GM18526 (cell line): ENCODE results near the gene PRSS37.

Experiments used
- POLR2A ChIP-seq: IDR thresholded peaks from 3 replicates; pipeline ENCODE4 v1.6.1; 2011; ENCODE audit not compliant: insufficient read length; ENCODE audit errors: extremely low read depth

Gene PRSS37, protein sequence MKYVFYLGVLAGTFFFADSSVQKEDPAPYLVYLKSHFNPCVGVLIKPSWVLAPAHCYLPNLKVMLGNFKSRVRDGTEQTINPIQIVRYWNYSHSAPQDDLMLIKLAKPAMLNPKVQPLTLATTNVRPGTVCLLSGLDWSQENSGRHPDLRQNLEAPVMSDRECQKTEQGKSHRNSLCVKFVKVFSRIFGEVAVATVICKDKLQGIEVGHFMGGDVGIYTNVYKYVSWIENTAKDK

DNA sequence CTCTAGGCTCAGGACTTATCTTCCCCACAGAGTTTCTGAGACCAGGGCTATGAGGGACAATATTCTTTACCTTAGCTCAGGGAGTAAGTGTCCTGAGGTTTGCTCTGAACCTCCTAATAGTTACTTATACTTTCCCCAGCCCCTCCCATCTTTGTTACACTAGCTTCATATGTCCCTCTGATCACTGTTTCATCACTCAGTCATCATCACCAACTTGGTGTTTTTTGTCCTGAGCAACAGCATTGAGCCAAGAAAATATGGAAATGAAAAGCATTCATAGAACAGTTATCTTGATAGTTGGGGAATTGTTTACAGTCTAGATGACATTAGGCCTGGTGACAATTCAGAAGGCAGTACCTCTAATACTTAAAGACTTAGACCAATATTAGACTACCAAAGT is at the start of gene PRSS37:
TSS of gene PRSS37 (minus strand) at position 101 of the 400 bp plus-strand sequence. CDS start 436 bp downstream, outside the sequence.
- TF ChIP-seq POLR2A, result no peak

DNA sequence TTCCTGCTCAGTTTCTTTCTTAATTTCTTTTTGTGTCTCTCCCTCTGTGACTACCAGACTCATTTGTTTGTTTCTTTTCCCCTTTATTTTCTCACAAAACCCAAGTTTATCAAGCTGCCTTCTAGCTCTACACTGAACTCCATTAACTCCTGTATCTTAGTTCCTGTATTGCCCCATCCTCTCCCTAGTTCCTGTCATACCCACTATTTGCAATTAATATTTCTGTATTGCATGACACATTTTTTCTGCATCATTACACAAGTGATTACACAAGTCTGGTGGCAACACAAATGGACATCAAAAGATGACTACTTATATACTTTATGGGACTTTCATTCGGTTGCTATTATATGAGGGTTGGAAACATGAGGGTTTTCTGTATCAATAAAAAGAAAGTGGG is 48.0 kb upstream of the PRSS37 start:
- no peak for TF ChIP-seq POLR2A

DNA sequence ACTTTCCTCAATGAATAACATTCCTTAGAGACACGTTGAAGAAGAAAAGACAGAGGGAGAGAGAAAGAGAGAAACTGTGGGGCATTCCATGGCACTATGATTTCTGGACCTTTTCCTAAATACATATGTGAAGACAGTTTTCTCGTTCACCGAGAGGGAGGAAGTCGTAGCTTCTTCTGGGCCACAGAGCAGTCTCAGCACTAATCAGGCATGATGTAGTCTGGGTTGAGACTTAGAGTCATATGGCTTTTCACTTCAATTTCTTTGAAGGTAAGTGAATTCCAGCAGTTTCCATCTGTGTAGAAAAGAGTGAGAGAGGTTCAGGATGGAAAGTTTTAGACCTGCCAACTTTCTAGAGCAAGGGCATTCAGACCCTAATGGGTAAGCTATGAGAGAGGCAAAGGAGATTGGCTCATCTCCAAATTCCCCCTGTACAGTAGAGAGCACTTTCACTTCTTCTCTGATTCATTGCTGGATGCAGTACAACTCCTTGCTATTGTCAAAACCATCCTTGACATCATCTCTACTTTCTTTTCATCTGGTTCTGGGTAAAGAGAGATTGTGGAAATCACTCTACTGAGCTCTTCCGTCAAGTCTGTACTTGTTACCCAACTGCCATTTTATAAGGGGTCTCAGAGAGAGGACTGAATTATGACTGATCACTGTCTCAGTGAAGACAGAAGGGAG is 43.4 kb upstream of the PRSS37 start:
- no peak for TF ChIP-seq POLR2A

DNA sequence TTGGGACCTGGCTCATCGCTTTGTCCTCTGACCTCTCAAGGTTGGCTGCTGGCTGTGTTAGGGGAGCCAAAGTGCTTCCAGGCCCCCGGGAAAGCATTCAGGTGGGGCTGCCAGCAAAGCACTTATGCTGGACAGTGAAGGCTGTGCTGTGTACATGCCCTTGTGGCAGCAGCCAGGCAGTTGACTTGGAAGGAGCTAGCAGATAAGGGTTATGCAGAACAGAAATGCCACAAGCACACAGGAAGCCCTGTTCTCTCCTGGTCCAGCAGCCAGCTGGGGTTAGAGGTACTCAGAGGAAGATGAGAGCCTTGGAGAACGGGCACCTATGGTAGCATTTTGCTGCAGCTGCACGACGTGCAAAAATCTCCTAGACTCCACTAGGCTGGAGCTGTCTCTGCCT is 39.7 kb upstream of the PRSS37 start:
- no peak for TF ChIP-seq POLR2A

DNA sequence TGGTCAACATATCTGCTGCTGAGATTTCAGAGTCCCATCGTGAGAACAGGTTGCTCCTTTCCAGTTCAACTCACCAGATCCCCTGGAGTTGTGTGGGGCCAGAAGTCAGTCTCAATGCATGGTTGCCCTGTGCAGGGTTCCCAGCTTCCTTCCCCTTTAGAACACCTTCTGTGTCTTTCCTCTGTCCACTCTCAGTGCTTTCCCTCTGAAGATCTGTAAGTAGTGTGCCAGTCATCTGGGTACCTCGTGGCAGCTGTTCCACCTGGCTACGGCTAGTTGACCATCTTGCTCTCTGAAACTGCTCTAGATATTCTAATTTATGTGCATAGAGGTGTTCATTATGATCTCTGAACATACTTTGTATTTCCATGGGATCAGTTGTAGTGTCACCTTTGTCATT is 36.1 kb upstream of the PRSS37 start:
- no peak for TF ChIP-seq POLR2A

DNA sequence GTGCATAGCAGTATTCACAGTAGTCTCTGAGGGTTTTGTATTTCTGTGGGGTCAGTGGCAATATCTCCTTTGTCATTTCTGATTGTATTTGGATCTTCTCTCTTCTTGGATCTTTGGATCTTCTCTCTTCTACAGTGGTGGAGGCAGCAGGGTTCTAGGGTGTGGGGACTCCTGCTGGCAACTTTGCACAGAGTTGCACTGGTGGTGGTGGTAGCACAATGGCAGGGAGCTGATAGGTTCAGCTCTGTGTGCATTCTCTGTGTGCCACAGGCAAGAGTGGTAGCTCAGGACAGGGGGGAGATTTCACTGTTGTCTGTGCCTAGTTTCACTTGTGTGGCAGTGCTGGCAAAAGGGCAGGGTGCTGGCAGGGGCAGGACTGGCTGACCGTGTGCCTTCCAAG is 35.1 kb upstream of the PRSS37 start:
- TF ChIP-seq POLR2A, result no peak

DNA sequence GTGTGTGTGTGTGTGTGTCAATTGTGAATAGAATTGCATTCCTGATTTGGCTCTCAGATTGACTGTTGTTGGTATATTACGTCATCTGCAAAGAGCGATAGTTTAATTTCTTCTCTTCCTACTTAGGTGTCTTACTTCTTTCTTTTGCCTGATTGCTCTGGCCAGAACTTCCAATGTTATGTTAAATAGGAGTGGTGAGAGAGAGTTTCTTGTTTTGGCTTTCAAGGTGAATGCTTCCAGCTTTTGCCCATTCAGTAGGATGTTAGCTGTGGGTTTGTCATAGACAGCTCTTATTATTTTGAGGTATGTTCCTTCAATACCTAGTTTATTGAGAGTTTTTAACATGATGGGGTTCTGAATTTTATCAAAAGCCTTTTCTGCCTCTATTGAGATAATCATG is 34.2 kb upstream of the PRSS37 start:
- TF ChIP-seq POLR2A, result no peak

DNA sequence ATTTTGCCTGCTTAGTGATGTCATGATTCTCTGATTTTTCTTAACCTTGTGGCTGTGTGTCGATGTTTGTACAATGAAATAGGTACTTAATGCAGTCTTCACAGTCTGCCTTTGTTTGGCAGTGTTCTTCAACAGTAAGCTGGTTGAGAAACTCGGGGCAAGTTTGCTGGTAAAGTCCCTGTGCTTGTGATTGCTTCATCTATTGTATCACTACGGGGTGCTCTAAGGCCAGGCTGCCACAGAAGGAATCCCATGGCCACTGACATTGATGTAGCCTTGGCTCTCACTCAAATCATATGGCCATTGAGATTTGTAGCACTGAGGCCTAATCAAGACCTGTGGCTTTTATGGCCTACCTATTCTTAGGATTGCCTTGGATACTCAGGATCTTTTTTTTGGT is 33.5 kb upstream of the PRSS37 start:
- TF ChIP-seq POLR2A, result no peak

DNA sequence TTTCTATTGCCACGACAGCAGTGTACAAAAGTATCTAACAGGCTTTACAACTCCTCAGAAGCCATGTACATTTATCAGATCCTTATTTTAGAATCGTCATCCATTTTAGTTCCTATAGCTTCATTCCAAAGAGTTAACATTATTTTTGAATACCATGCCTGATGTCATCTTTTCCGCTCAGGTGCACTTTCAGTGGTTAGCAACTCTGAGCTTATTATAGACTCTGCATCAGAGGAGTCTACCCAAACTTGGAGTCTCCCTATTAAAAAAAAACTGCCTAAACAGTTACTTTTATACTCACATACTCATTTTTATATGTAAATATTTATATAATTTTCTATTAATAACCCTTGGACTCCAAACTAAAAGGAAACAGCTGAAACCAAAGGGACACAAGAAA is 31.6 kb upstream of the PRSS37 start:
- no peak for TF ChIP-seq POLR2A

DNA sequence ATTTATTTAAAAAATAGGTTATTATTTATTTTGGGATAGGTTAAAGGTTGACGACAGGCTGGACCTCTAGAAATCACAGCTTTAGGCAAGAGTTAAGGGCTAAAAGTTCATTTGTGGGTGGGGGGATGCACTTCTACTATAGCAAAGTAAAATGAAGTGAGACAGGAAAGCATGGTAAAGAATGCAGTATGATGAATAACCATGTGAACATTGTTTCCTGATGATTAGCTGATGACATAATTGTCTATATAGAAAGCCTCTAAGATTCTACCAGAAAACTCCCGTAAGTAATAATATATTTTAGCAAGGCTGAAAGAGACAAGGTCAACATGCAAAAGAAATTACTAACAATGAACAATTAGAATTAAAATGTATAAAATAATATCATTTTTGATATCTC is 25.7 kb upstream of the PRSS37 start:
- no peak for TF ChIP-seq POLR2A

DNA sequence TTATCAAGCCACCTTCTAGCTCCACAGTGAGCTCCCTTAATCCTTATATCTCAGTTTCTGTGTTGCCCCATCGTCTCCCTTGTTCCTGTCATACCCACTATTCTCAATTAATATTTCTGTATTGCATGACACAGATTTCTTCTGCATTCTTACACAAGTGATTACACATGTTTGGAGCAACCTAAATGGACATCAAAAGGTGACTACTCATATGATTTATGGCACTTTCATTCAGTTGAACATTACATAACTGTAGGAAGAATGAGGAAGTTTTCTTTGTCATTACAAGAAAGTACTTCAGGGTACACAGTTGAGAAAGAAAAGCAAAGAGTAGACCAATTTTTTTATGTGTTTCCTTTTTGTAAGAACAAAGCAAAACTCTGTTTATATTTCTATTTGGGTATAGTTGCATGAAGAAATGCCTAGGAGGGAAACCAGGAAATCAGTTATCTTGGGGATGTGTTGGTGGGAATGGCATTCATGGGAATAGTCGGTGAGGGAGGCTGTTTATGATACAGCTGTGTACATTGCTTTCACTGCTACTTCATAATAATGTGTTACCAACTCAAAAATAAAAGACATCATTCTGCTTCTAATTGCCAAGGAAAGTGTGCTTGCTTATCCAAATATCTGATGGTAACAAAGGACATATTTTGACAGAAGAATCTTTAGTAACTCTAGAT is 23.6 kb upstream of the PRSS37 start:
- no peak for TF ChIP-seq POLR2A

DNA sequence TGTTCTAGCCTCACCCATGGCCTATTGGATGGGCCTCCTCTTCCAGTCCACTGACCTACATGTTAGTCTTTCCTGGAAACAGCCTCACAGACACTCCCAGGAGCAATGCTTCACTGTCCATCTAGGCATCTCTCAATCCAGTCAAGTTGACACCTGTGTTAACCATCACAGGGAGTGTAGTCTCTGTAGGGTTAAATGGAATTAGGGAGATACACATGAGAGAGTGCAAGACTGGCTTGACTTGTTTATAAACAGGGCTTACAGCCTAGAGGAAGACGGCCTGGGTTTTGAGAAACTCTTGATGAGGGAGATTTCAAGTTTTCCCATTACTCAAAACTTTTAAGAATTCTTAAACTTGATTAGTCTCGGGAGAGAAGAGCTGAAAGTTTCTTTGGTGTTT is 18.9 kb upstream of the PRSS37 start:
- TF ChIP-seq POLR2A, result no peak

DNA sequence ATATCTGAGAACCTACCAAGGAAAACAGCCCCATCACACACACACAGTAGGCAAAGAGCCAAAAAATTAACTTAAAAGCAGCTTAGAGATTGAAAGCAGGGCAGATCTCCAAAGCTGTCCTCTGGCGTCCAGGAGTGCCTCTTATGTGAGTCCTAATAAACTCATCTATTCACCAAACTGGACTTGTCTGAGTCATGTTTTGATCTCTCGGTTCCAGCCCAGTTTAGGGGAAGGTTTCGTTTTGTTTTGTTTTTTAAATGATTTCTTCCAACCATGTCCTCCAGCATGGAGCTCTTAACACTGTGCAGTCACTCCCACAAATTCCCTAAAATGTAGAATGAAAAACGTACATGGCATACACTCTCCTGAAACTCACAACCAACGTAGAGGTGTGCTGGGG is 6.7 kb upstream of the PRSS37 start:
- no peak for TF ChIP-seq POLR2A

DNA sequence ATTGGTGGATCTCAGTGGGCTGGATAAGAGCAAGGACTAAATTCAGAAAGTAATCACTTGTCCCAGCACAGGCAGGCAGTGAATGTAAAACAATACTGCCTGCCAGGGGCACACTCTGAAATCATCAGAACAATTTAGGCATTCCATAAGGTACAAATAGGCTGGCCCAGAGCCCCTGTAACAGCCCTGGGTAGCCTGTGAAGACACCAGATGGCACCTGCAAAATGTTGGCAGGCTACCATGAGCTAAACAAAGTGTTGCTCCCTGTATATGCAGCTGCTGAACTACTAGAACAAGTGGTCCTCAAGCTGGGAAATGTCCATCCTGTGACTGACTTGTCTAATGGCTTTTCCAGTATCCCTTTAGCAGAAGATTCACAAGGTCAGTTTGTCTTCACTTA is 3.0 kb upstream of the PRSS37 start:
- no peak for TF ChIP-seq POLR2A

DNA sequence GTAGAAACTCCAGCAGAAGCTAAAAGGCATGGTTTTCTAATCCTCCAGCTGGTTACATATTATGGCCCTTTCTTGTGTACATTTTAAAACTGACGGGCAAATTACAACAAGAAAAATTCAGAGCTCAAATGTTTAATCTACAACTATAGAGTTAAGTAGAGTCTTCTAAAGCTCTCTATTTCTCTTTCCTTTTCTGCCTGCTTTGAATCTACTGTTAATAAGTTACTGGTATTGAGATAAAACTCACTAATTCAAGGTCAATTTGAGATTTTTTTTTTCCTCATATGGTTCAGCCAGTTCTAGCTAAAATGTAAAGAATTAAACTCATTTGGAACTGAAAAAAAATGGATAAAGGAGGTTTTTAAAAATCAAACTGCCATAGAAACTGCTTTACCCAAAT is 1.6 kb upstream of the PRSS37 start:
- no peak for TF ChIP-seq POLR2A

DNA sequence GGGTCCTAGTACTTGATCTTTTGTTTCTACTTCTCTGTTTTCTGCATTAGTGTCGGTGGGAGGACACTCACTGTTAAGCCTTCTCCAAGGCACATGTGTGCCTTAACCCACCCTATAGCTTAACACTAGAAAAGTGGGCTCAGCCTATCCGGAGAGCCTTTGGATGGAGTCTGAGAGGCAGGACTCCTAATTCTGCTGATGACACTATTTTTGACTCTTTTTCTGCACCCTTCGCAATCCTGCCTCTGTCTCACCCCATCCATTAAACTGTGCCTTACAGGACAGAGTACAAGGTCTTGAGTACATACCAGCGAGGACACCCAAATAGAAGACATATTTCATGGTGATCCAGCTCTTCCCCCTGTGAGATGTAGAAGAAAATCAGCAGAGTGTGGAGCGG is 577 bp downstream of the PRSS37 start:
- no peak for TF ChIP-seq POLR2A
